IPS-NIHi11 (cell line): ENCODE measurements around the gene HHAT.
A peak's percentile ranks its signal among the peaks of the same experiment; 100 is the strongest.

ENCODE experiments used
- DNase-seq: peaks from one replicate; pipeline ENCODE4 v3.0.0; 2012; ENCODE audit warnings: mixed read lengths, low spot score

The HHAT gene

DNA sequence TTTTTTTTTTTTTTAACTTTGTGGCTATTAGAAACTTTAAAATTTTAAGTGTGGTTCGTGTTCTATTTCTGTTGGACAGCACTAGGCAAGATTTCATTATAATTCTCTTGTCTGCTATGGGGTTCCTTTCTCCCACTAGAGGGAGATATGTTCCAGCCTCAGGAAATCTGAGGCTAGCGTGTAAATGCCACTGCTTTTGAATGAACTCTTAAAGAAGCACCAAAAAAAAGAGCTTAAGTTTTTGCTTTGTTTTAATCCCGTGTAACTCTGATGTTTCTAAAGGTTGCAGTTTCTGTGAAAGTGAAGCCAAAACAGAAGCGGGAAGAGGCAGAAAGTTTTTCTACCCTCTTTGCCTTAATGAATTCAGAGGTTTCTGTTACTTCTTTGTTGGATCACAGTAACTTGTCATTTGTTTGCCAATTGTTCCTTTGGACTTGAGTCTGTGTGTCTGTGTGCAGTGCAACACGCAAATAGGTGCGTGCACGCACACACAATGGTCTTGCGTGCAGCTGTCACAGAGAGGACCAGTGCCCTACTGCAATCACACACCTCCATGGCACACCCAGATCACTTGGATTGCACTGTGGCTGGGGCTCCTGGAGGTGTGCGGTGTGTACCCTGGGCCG, 32.3 kb downstream of the HHAT start:
- peak; percentile 40 for DNase-seq

DNA sequence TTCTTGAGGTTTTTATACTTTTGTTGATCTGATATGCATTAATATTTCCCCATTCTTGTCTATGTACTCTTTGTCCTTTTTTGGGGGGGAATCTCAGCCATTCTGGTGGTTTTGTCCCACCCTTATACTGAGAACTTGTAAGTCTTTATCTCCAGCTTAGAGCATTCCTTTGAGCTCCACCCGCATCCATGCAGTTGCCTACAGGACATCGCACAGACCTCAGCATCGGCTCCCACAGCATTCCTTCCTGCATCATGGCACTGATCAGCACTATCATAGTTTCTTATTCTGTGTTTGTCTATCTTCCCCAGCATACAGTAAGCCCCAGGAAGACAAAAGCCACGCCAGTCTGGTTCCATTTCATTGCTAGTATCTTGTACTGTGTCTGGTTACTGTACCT, 33.0 kb downstream of the HHAT start:
- no peak for DNase-seq

- DNase-seq, result no peak
These were observed 33.8 kb downstream of the HHAT start for GRCh38 chr1:210362526-210362925.

GRCh38 chr1:210363119-210363518, 34.4 kb downstream of the HHAT start:
- no peak for DNase-seq

- DNase-seq, result no peak
These were observed 35.8 kb downstream of the HHAT start for GRCh38 chr1:210364479-210364878.

- DNase-seq, result no peak
These were observed 38.1 kb downstream of the HHAT start for GRCh38 chr1:210366767-210367166.

DNA sequence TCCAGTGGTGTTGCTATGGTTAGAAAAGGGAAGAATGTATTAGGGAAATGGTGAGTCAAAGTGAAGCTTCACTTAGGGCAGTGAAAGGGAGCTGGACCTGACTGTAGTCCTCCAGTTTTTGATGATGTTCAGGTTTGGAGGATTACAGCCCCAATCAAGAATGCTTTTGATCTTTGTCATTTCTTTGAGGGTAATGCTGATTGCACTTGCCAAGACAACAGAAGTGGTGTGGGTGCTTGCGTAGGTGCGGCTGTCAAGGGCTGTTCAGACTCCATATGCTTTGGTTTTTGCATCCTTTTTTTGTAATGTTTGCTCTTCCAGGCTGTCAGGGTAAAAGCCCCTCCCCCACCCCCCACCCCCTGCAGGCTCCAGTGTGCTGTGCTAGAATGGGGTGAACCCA, 38.9 kb downstream of the HHAT start:
- no peak for DNase-seq

- DNase-seq, result no peak
These were observed 40.7 kb downstream of the HHAT start for GRCh38 chr1:210369425-210369824.

- no peak for DNase-seq
These were observed 43.2 kb downstream of the HHAT start for GRCh38 chr1:210371916-210372315.

DNA sequence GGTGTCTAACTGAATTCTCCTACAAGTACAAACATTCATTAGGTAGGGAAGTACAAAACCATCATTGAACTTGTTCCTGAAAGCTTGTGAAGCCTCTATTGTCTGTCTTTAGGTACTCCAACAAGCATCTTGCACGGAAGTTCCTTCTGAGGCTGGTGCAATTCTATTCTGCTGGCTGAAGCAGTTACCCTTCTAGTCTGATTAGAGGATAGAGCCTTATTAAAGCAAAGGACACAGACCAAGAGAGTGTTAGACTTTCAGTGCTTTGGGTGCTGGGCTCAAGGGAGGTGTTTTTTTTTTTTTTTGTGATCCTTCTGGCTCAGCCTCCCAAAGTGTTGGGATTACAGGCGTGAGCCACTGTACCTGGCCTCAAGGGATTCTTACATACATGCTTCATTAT, 43.8 kb downstream of the HHAT start:
- DNase-seq, result no peak

DNA sequence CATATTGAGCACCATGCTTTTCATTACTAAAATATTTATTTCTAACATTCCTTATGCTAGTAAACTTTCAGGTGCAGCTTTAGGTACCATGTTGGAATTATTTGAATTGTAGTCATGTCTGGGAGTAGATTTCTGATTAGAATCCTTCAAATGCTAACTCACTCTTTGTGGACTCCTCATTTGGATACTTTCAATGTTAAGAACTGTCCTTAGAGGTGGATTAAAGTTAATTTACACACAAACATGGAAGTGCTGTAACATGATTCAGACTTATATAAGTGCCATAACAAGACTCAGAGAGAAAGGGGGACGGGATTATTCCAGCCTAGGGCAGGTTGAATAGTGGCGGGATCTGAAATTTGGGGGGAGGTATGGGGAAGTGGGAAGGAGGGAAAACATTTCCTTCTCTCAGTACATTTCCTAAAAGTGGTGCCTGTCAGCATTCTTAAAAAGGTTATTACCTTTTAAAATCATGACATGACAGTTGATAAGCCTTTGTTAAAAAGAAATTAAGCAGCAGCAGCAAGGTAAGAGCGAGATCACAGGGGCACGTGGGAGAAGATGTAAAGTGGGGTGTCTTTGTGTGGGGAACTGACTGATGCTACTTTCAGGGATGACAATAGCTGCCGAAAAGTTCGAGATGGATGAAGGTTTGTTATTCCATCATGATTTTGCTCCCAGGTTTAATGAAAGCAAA, 44.4 kb downstream of the HHAT start:
- no peak for DNase-seq

GRCh38 chr1:210373628-210373877, 44.9 kb downstream of the HHAT start:
- DNase-seq, result no peak

DNA sequence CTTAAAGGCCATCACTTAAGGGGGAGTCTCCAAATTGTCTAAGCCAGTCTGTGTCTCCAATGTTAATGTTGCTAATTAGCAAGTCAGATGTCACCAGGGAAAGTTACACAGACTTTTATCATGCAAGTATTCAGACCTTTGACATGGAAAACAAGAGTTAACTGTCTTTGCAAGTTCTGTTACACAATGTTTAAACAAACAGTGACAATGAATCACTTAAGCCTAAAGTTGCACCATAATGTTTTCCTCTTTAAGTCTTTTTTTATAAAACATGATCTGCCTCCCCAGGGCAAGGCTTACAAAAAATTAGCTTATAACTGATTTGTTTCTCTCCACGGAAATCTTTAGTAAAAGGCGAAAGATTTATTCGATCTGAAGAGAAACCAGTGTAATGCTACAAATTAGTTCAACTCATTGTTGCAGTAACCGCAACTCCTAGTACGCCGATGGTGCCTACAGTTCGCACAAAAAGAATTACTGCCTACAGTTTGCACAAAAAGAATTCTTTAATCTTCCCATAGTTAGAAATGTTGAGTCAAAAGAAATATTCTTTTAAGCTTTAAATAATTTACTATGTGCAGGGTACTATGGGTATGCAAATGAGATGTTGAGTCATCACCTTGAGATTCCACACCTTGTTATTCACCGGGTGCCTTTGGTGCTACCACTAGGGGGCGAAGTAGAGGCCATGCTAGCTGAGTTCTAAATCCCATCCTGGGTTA, 45.3 kb downstream of the HHAT start:
- peak; percentile 84 for DNase-seq

DNA sequence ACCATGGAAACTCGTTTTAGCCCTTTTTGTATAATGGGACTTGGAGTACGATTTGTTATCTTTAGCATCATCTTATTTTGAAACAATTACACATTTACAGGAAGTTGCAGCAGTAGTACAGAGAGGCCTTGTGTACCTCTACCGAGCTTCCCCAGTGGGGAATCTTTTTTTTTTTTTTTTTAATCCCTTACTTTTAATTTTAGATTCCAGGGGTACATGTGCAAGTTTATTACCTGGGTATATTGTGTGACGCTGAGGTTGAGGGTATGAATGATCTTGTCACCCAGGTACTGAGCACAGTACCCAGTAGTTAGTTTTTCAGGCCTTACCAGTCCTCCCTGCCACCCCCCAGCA, 45.9 kb downstream of the HHAT start:
- no peak for DNase-seq

DNA sequence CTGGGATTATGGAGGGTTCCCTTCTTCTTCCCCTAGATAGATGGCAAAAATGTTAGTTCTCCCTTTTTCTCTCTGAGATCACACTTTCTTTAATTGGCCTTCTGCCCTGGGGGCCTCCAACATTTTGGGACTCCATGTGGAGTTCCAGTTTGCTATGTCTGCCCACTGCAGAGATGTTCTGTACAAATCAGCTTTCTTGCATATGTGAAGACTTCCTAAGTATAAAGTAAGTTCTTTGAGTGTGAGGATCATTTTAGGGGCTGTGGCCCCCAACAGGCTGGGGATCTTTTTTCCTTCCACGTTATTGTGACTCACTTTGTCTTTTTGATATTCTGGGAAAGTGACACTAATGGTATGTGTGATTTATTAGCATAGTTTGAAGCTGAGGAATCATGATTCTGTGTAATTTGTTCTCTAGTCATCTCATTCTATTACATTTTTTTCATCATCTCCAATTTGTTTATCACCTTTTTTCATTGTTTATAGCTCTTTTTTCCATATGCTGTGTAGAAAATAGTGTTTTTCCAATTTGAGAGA, 48.2 kb downstream of the HHAT start:
- no peak for DNase-seq

GRCh38 chr1:210377731-210378333, 49.1 kb downstream of the HHAT start:
- no peak for DNase-seq

- DNase-seq, result no peak
These were observed 50.0 kb downstream of the HHAT start for GRCh38 chr1:210378736-210379135.

DNA sequence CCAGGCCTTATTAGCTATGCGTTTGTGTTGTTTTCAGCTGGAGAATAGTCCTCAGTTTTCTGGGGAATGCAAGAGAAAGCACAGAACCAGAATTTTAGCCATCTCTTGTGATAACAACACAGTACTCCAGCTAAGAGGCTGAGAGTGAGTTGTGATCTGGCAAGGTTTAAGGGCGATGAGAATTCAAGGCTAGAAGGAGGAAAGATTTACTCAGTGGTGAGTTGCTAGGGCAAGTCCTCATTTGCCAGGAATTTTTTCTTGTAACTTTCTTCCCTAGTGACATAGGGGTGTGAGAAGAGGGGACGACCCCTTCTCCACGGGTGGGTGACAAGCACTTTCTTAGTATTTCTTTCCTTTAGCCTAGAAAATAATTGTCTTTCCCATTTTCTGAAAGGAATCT, 53.2 kb downstream of the HHAT start:
- no peak for DNase-seq

DNA sequence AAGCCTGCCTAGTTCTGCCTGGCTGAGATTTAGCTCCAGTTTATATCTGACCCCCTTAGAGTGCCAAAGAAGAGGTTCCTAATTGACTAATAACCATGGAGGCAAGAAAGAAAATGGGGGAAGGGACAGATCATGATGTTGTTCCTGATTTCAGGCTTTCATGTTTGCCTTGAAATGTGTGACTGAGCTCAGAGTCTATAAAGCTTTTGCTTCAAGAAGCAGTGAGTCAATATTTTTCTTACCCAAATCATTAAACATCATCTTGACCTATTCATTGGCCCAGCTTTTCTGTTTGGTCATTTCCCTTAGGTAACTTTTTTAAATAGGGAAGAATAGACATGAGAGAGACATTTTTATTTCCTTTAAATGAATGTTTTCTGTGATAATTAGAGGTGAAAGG, 55.9 kb downstream of the HHAT start:
- no peak for DNase-seq

DNA sequence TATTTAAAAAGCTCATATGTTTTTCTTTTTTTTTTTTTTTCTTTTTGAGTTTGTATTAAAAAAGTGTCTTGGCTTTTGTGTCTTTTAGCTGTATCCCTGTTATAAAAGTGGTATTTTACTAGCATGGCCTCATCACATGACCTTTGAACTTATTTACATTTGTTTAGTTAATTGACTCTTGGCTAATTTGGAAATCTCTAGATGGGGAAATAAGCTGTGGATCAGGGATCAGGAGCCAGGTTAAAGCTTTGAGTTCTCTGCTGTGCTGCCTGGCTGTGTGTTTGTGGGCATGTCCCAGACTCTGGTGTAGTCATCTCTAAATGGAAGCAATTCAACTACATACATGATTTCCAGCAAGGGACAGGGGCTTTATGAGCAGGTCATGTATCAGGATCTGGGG, 56.5 kb downstream of the HHAT start:
- no peak for DNase-seq

- DNase-seq, result no peak
These were observed 65.6 kb downstream of the HHAT start for GRCh38 chr1:210394281-210394821.

DNA sequence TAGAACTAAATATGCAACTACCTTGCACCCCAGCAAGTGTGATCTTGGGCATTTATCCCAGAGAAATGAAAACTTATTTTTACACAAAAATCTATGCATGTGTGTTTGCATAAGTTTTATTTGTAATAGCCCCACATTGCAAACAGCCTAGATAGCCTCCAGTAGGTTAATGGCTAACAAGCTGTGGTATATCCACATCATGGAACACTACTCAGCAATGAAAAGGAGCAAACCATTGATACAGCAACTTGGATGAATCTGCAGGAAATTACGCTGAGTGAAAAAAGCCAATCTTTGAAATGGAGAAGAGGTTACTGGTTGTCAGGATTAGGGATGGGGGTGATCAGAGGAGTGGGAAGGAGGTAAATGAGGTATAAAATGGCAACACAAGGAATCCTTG, 67.8 kb downstream of the HHAT start:
- DNase-seq, result no peak

DNA sequence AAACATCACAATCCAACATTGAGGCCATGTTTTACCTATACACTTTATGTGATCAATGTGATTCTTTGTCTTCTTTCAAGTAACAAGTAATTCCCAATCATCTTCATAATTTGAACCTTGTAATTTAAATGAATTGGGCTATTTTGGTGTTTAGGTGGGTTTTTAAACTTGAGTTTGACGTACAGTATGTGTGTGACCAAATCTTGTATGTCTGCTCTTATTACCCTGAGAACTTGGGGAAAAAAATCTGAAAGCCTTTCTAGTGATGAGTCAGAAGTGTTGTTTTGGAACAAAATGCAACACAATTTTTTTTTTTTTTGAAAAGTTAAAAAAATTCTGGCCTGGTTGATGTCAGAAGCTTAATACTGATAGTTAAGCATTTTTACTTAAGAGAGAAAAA, 68.5 kb downstream of the HHAT start:
- DNase-seq, result no peak
